Transverse colon (tissue), 4 donors: ENCODE measurements around the gene HIBCH. TPM values are rescaled to one million over a fixed set of nuclear protein-coding genes. Genes with fewer than 3 reads are reported as not detected.

Experiments
- DNase-seq: peaks from one replicate; pipeline ENCODE4 v3.0.0-alpha.2; 2019
- H3K27ac ChIP-seq, 4 donors: fragments of 200-600 bp; sonication (generic); 2 replicates each; pipeline ENCODE4 v1.5.1; 2016 to 2018; ENCODE audit warnings: inconsistent platforms in 4 of 4
- H3K27me3 ChIP-seq: fragments of 200-600 bp; sonication (generic); 2 replicates; pipeline ENCODE4 v1.5.1; 2017; ENCODE audit warnings: inconsistent platforms
- H3K36me3 ChIP-seq, 4 donors: fragments of 200-600 bp; sonication (generic); 2 replicates each; pipeline ENCODE4 v1.5.1; 2017 to 2019; ENCODE audit warnings: inconsistent platforms in 4 of 4
- H3K4me1 ChIP-seq, 4 donors: fragments of 200-600 bp; sonication (generic); 2 replicates each; pipeline ENCODE4 v1.5.1; 2017 to 2020; ENCODE audit warnings: inconsistent platforms in 4 of 4
- H3K4me3 ChIP-seq, 4 donors: fragments of 200-600 bp; sonication (generic); 1 replicate in 1 of 4; 2 replicates in 3 of 4; pipeline versions ENCODE4 v1.5.1 to v1.6.1; 2017 to 2019; ENCODE audit warnings: inconsistent platforms in 4 of 4
- H3K9me3 ChIP-seq, 2 donors: fragments of 200-600 bp; sonication (generic); 2 replicates each; pipeline ENCODE4 v1.5.1; 2017 to 2019; ENCODE audit warnings: inconsistent platforms in 2 of 2
- CTCF ChIP-seq, 5 experiments: fragments of 200-600 bp in 3 of 5; fragments of 450-650 bp in 2 of 5; sonication (generic) in 3 of 5; IDR thresholded peaks; 1 replicate in 2 of 5; 2 replicates in 3 of 5; pipeline ENCODE4 v1.5.1; 2016 to 2017; ENCODE audit warnings: antibody characterized with exemption in 5 of 5, inconsistent platforms in 3 of 5, mild to moderate bottlenecking in 2 of 5, moderate library complexity in 1 of 5
- EP300 ChIP-seq: sonication (generic); formaldehyde crosslinking; IDR thresholded peaks from one replicate; pipeline ENCODE4 v1.6.1; 2017; ENCODE audit warnings: antibody characterized with exemption, low read depth
- POLR2A ChIP-seq: fragments of 450-650 bp; IDR thresholded peaks from one replicate; pipeline ENCODE4 v1.6.1; 2016; ENCODE audit warnings: antibody characterized with exemption, mild to moderate bottlenecking, moderate library complexity
- POLR2AphosphoS5 ChIP-seq, 3 donors: sonication (generic); formaldehyde crosslinking; IDR thresholded peaks; one replicate each; pipeline ENCODE4 v1.6.1; 2016; ENCODE audit warnings: antibody characterized with exemption in 3 of 3
- WGBS, 2 donors: methylation state at CpG; one replicate each; pipeline ENCODE4 v1.1.5; 2018; ENCODE audit warnings: low coverage in 1 of 2; 5-methylcytosine and 5-hydroxymethylcytosine counted together
- in situ Hi-C, 4 donors: fragments of 200-750 bp; cut with MboI; loops; one replicate each; pipeline versions ENCODE4 v1.15.0 to v1.15.1; 2017; ENCODE audit warnings: low sequenced_read_pairs in 3 of 4, low pct_ligation_motif_present in 1 of 4, low pct_unique_long_range_greater_than_20kb in 1 of 4
- intact Hi-C: fragments of 100-400 bp; cut with DNase I; formaldehyde crosslinking; loops from one replicate; pipeline ENCODE4 v1.15.1; 2023; ENCODE audit warnings: low total_unique reads
- total RNA-seq, 4 donors: library from RNA; depleted of rRNA; stranded (reverse); fragments of >200 nt; gene quantifications; one replicate each; pipeline ENCODE4 v1.1.0, GENCODE V29; 2016

The HIBCH gene
- total RNA-seq, 4 donors from 2014 or later = 6.0 to 33.0 (median 19.8) TPM

- no peaks in the 10 kb centered on the region for H3K36me3 ChIP-seq
- H3K4me1 ChIP-seq = peaks cover 6 to 16% (median 12%) of the 10 kb centered on the region in 4 donors
- WGBS, 2 donors = 91 to 96% methylated on average over 6 to 13 of the region's 13 CpGs
- no peak for DNase-seq
- no peaks in the 10 kb centered on the region for H3K9me3 ChIP-seq
- in situ Hi-C loops (no loop called here), intact Hi-C loops (no loop called here)
- no peak overlapping the region for H3K27ac ChIP-seq
- no peak for TF ChIP-seq EP300
- TF ChIP-seq CTCF (IDR thresholded peaks at IDR 0.05) = no peak
- TF ChIP-seq POLR2AphosphoS5 (IDR thresholded peaks at IDR 0.05) = no peak
- TF ChIP-seq POLR2A = no peak
- H3K27me3 ChIP-seq = no peaks in the 10 kb centered on the region
- H3K4me3 ChIP-seq = no peak overlapping the region
Observed at GRCh38 chr2:190177249-190178040, 142.2 kb downstream of the HIBCH start.

GRCh38 chr2:190173392-190173791 lies 146.2 kb downstream of the HIBCH start:
- DNase-seq = no peak
- no peak for TF ChIP-seq POLR2AphosphoS5 (IDR thresholded peaks at IDR 0.05)
- no peak for TF ChIP-seq CTCF (IDR thresholded peaks at IDR 0.05)
- no peak for TF ChIP-seq POLR2A
- no peak for TF ChIP-seq EP300
- Histone ChIP-seq H3K4me3 (no peak overlapping the region), H3K27ac (no peak overlapping the region), H3K4me1 (peaks cover 0 to 20% (median 6%) of the 10 kb centered on the region in 4 donors), H3K27me3 (no peaks in the 10 kb centered on the region), H3K36me3 (no peaks in the 10 kb centered on the region), H3K9me3 (no peaks in the 10 kb centered on the region)
- in situ Hi-C loops (no loop called here), intact Hi-C loops (no loop called here)
- 81 to 91% methylated on average over 4 of the region's 4 CpGs for WGBS, 2 donors

- H3K27me3 ChIP-seq = no peaks in the 10 kb centered on the region
- WGBS, 2 donors = 50 to 59% methylated on average over 2 of the region's 2 CpGs
- DNase-seq = no peak
- no peak for TF ChIP-seq CTCF (IDR thresholded peaks at IDR 0.05)
- no peak for TF ChIP-seq POLR2AphosphoS5 (IDR thresholded peaks at IDR 0.05)
- H3K4me3 ChIP-seq = no peak overlapping the region
- peaks cover 0 to 20% (median 6%) of the 10 kb centered on the region in 4 donors for H3K4me1 ChIP-seq
- no peaks in the 10 kb centered on the region for H3K36me3 ChIP-seq
- in situ Hi-C loops = no loop called here
- no peaks in the 10 kb centered on the region for H3K9me3 ChIP-seq
- intact Hi-C loops = no loop called here
- peak overlapping the region; percentile 38 to 54 (median 44) for H3K27ac ChIP-seq
Observed at GRCh38 chr2:190170673-190171072, 149.0 kb downstream of the HIBCH start.

DNA sequence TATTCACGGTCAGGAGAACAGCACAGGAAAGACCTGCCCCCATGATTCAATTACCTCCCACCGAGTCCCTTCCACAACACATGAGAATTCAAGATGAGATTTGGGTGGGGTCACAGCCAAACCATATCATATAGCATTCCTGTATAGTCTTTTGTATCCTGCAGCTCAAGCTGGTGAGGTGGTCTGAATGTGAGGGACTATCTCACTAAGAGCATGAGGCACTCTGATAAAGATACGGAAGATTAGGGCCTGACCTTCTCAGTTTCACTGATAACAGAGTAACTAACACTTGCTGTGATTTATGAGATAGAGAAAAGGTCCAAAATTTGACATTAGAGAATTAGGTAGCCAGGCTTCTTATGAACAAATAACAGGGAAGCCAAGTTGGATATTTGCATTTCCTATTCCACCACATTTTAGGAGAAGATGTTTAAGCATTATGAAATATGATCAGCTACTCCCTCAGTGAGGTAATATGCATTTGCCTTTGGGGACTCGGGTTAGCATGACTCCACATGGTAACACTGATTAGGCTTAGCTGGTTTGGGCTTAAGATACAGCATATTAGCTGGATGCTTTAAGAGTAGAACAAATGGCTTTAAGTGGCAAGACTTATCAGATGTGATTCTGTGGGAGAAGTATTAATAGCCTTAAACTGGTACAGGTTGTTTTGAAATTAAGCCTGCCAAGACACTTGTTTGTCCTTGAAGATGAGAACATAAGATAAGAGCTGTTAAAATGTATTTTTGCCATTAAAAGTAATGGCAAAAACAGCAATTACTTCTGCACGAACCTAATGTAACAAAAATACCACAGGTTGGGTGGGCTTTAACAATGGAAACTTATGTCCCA lies 150.2 kb downstream of the HIBCH start:
- Histone ChIP-seq H3K27ac (no peak overlapping the region), H3K27me3 (no peaks in the 10 kb centered on the region), H3K4me1 (peaks cover 0 to 20% (median 6%) of the 10 kb centered on the region in 4 donors), H3K9me3 (no peaks in the 10 kb centered on the region), H3K36me3 (no peaks in the 10 kb centered on the region), H3K4me3 (no peak overlapping the region)
- 74 to 89% methylated on average over 2 to 5 of the region's 5 CpGs for WGBS, 2 donors
- intact Hi-C loops = no loop called here
- in situ Hi-C loops = no loop called here
- TF ChIP-seq EP300 = no peak
- no peak for TF ChIP-seq POLR2A
- TF ChIP-seq CTCF (IDR thresholded peaks at IDR 0.05) = no peak
- no peak for TF ChIP-seq POLR2AphosphoS5 (IDR thresholded peaks at IDR 0.05)
- DNase-seq = no peak
